ENCODE measurements around the gene TMEM164. TPM values are rescaled to one million over a fixed set of nuclear protein-coding genes. Genes with fewer than 3 reads are reported as not detected.

Gene TMEM164
- 18.6 and 20.2 TPM in 2 replicates for total RNA-seq

DNA sequence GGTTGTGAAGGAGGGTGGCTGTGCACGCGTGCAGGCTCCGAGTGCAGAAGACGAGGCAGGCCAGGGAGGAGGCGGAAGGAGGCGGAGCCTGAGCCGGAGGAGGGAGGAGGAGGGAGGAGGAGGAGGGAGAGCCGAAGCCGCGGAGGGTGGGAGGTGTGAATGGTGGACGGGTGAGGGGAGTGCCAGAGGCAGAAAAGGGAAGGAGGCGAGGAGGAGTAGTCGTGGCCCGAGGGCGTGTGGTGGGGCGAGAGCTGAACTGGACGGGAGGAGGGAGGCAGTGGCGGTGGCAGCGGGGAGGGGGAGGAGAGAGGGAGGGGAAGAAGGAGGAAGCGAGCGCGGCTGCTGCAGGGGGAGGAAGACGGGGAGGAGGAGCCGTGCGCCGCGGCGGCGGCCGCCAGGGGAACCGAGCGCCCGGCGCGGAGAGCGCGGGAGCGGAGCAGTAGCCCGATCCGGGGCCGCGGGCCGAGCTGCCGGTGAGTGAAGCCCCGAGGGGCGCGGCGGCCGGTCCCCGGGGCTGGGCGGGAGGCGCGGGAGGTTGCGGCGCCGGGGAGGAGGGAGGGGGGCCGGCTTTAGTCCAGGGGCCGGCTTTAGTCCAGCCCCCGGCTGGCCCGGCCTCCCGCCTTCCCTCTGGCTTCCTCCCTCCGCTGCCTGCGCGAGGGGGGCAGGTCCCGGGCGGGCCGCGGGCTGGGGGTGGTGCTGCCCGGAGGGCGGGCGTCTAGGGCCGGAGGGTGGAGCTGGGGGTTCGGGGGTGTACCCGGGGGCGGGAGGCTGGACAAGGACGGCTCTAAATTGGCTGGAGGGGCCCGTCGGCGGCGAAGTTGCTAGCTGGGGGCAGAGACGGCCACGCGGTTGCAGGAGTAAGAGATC is at the start of gene TMEM164:
TSS of gene TMEM164 (plus strand) at position 815 of the 867 bp plus-strand sequence. CDS start 661 bp downstream, outside the sequence.

